ENCODE data around the gene SLX4IP.

The SLX4IP gene

GRCh38 chr20:10666221-10667076, 231.3 kb downstream of the SLX4IP start:
- no peak for DNase-seq (ENCODE audit: low spot score)

GRCh38 chr20:10667077-10667401, 231.9 kb downstream of the SLX4IP start:
- DNase-seq (ENCODE audit: low spot score) = no peak

GRCh38 chr20:10667560-10668167, 232.6 kb downstream of the SLX4IP start:
- DNase-seq (ENCODE audit: low spot score) = no peak

GRCh38 chr20:10668677-10669368, 233.7 kb downstream of the SLX4IP start:
- DNase-seq (ENCODE audit: low spot score) = no peak

GRCh38 chr20:10669843-10670446, 234.8 kb downstream of the SLX4IP start:
- DNase-seq (ENCODE audit: low spot score) = no peak

- DNase-seq (ENCODE audit: low spot score) = no peak
Measured at GRCh38 chr20:10670501-10671220, 235.6 kb downstream of the SLX4IP start.

- DNase-seq (ENCODE audit: low spot score) = peak; percentile 99
Measured at GRCh38 chr20:10671221-10671918, 236.3 kb downstream of the SLX4IP start.

GRCh38 chr20:10671919-10672623, 237.0 kb downstream of the SLX4IP start:
- DNase-seq (ENCODE audit: low spot score) = peak; percentile 71

GRCh38 chr20:10672624-10673127, 237.6 kb downstream of the SLX4IP start:
- peak; percentile 68 for DNase-seq (ENCODE audit: low spot score)

- peak; percentile 53 for DNase-seq (ENCODE audit: low spot score)
Measured at GRCh38 chr20:10673176-10673841, 238.2 kb downstream of the SLX4IP start.

- peak; percentile 93 for DNase-seq (ENCODE audit: low spot score)
Measured at GRCh38 chr20:10673842-10674683, 239.0 kb downstream of the SLX4IP start, which contains the start of gene JAG1. TSS of gene JAG1 (minus strand) at chr20:10673999. CDS start at chr20:10673530, 469 bp downstream.

GRCh38 chr20:10674684-10675449, 239.8 kb downstream of the SLX4IP start:
- peak; percentile 84 for DNase-seq (ENCODE audit: low spot score)

- no peak for DNase-seq (ENCODE audit: low spot score)
Measured at GRCh38 chr20:10675450-10675848, 240.3 kb downstream of the SLX4IP start.

- DNase-seq (ENCODE audit: low spot score) = no peak
Measured at GRCh38 chr20:10676518-10676917, 241.4 kb downstream of the SLX4IP start.
